ENCODE data around the gene ANKK1.

GRCh38 chr11:113436672-113437252 lies 49.2 kb downstream of the ANKK1 start:
- TF ChIP-seq CTCF (conservative IDR thresholded peaks at IDR 0.05 in 1 of 2, IDR thresholded peaks at IDR 0.05 in 1 of 2; ENCODE audit: low read depth in 1 of 2, low read length in 2 of 2) (no peak), EZH2 (IDR thresholded peaks at IDR 0.05; ENCODE audit: low read length, missing control alignments) (no peak)

Data from fibroblast of lung (primary cell).